ENCODE measurements around the gene MRPL49. TPM values are rescaled to one million over a fixed set of nuclear protein-coding genes. Genes with fewer than 3 reads are reported as not detected.

MRPL49 gene
- total and polyA plus RNA-seq, 2 donors (not counting 3 experiments of a cell fraction or from before 2014, with no cell fraction given) = 49.7 to 90.4 TPM

DNA sequence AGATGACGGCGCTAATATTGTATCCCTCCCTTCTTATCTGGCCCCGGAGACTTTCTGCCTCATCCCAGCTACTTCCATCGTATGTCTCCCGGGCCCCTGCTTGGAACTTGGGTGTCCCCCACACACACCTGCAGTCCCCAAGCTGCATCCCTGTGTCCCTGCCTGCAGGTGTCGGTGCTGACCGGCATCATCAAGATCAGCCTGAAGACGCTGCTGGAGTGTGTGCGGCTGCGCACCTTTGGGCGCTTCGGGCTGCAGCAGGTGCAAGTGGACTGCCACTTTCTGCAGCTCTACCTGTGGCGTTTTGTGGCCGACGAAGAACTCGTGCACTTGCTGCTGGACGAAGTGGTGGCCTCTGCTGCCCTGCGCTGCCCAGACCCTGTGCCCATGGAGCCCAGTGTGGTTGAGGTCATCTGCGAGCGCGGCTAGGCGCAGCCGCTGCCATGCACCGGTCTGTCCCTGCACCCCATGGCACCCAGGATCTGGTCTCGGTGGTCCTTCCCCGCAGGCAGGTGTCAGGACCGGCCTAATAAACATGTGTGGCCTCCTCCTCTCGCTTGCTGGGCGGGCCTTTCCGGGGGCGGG is 10.9 kb upstream of the MRPL49 start:
- no peak overlapping the region for H3K4me2 ChIP-seq (ENCODE audit: insufficient read depth, low read length)
- no peak for TF ChIP-seq JUN (IDR thresholded peaks at IDR 0.05; ENCODE audit: borderline replicate concordance, insufficient read depth, insufficient read length, low read depth)
- no peak for TF ChIP-seq GATA2 (IDR thresholded peaks at IDR 0.05; ENCODE audit: insufficient read depth, insufficient read length, low read depth, low read length)
- TF ChIP-seq, protein P1, sequence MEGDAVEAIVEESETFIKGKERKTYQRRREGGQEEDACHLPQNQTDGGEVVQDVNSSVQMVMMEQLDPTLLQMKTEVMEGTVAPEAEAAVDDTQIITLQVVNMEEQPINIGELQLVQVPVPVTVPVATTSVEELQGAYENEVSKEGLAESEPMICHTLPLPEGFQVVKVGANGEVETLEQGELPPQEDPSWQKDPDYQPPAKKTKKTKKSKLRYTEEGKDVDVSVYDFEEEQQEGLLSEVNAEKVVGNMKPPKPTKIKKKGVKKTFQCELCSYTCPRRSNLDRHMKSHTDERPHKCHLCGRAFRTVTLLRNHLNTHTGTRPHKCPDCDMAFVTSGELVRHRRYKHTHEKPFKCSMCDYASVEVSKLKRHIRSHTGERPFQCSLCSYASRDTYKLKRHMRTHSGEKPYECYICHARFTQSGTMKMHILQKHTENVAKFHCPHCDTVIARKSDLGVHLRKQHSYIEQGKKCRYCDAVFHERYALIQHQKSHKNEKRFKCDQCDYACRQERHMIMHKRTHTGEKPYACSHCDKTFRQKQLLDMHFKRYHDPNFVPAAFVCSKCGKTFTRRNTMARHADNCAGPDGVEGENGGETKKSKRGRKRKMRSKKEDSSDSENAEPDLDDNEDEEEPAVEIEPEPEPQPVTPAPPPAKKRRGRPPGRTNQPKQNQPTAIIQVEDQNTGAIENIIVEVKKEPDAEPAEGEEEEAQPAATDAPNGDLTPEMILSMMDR (IDR thresholded peaks at IDR 0.05; ENCODE audit: extremely low read depth in 1 of 2, insufficient read depth in 1 of 2, low read depth in 1 of 2, low read length in 2 of 2) = no peak
- TF ChIP-seq, protein P2, sequence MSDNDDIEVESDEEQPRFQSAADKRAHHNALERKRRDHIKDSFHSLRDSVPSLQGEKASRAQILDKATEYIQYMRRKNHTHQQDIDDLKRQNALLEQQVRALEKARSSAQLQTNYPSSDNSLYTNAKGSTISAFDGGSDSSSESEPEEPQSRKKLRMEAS (IDR thresholded peaks at IDR 0.05; ENCODE audit: insufficient read depth, insufficient read length) = no peak
- no peak for TF ChIP-seq POLR2AphosphoS5 (IDR thresholded peaks at IDR 0.05; ENCODE audit: insufficient read depth, low read depth, low read length)
- TF ChIP-seq MYC (IDR thresholded peaks at IDR 0.05; ENCODE audit: low read depth, low read length) = no peak
- no peak for TF ChIP-seq FOS (IDR thresholded peaks at IDR 0.05; ENCODE audit: borderline replicate concordance, insufficient read depth, low read length)
- no peak for TF ChIP-seq POLR2A (IDR thresholded peaks at IDR 0.05; ENCODE audit: low read depth, low read length)
- TF ChIP-seq EZH2 (IDR thresholded peaks at IDR 0.05; ENCODE audit: borderline replicate concordance, low read depth, low read length, severe bottlenecking) = no peak
- FAIRE-seq = no peak
- H4K20me1 ChIP-seq (replicated peaks; ENCODE audit: control insufficient read depth, extremely low read depth, insufficient read depth, low read length) = no peaks in the 10 kb centered on the region
- CTCF ChIA-PET = interaction anchor here (0.6 to 3.7 kb wide), 19 partner anchors 8 to 777 kb away, joined by 3 to 56 read pairs (median 4); partner anchors contain the start of genes ARL2, CAPN1, FAU and FIBP
- no peak overlapping the region for H3K27ac ChIP-seq (ENCODE audit: insufficient read depth, low read depth, low read length)
- H3K27me3 ChIP-seq (ENCODE audit: control insufficient read depth in 2 of 2, insufficient read depth in 2 of 2, low read length in 2 of 2) = no peaks in the 10 kb centered on the region
- POLR2A ChIA-PET = interaction anchor here (1.0 kb wide), 1 partner anchor 14 kb away, joined by 6 read pairs; the partner anchor contains the start of gene VPS51
- no peak overlapping the region for H3K4me3 ChIP-seq (replicated peaks in 1 of 3; ENCODE audit: insufficient read depth in 1 of 3, low read depth in 1 of 3, low read length in 3 of 3)
- BruUV-seq (replicated peaks) = TSS peak; percentile 27
- H3K4me1 ChIP-seq (ENCODE audit: control insufficient read depth, extremely low read depth, insufficient read depth, low read length) = peaks cover 11% of the 10 kb centered on the region
- no peaks in the 10 kb centered on the region for H3K9me1 ChIP-seq (replicated peaks; ENCODE audit: control insufficient read depth, extremely low read depth, insufficient read depth, low read length)
- no peak overlapping the region for H3K9ac ChIP-seq (replicated peaks; ENCODE audit: extremely low read depth, insufficient read depth, low read length)
- no peak for DNase-seq (ENCODE audit: low read depth, low spot score)
- H3K36me3 ChIP-seq (ENCODE audit: control insufficient read depth in 2 of 2, extremely low read depth in 1 of 2, insufficient read depth in 2 of 2, low read length in 2 of 2) = peaks cover 0 to 16% of the 10 kb centered on the region in 2 experiments
- intact Hi-C loops (cut with micrococcal nuclease) (loop anchor here (2.0 to 5.0 kb wide), 5 partner anchors 14 to 194 kb away; partner anchors contain the start of genes ATG2A, CDCA5, SAC3D1 and VPS51), dilution Hi-C loops (cut with MboI; ENCODE audit: extremely low pct_ligation_motif_present, low sequenced_read_pairs) (no loop called here)
- no peaks in the 10 kb centered on the region for H3K9me3 ChIP-seq (replicated peaks; ENCODE audit: control insufficient read depth, insufficient read depth, low read length)
- H2AFZ ChIP-seq (ENCODE audit: low read depth, low read length) = no peak overlapping the region
- H3K79me2 ChIP-seq (ENCODE audit: control insufficient read depth, insufficient read depth, low read length) = peaks cover 3% of the 10 kb centered on the region
